A673 (cell line): ENCODE measurements around the gene BCL3. TPM values are rescaled to one million over a fixed set of nuclear protein-coding genes. Genes with fewer than 3 reads are reported as not detected.

ENCODE experiments used
- BruUV-seq: library from RNA; stranded (reverse); fragments of 400-500 nt; replicated peaks from 2 replicates; lab custom pipeline; 2021; lab: Mats Ljungman, UMichigan
- CTCF ChIA-PET: fragments of 300-600 bp; sonication (Branson Sonifier 250); formaldehyde crosslinking; loops from one replicate; lab custom pipeline; 2022; ENCODE audit warnings: antibody characterized with exemption; lab: Charles Lee
- POLR2A ChIA-PET: fragments of 300-600 bp; sonication (Branson Sonifier 250); formaldehyde crosslinking; loops from one replicate; lab custom pipeline; 2022; ENCODE audit warnings: antibody characterized with exemption; ENCODE audit not compliant: low non-redundant PET; lab: Charles Lee
- DNase-seq: peaks from one replicate; pipeline ENCODE4 v3.0.0-alpha.2; 2015; ENCODE audit warnings: low spot score
- H3K27ac ChIP-seq: fragments of 200-600 bp; sonication (generic); 2 replicates; pipeline ENCODE4 v1.5.1; 2016; ENCODE audit warnings: mixed run types, low read depth, mild to moderate bottlenecking, mixed read lengths, antibody characterized with exemption, low read length; ENCODE audit not compliant: poor library complexity, severe bottlenecking
- H3K27me3 ChIP-seq: fragments of 200-600 bp; sonication (generic); replicated peaks from 2 replicates; pipeline ENCODE4 v1.6.1; 2017; ENCODE audit warnings: mixed run types, low read depth, mild to moderate bottlenecking, mixed read lengths, antibody characterized with exemption, low read length; ENCODE audit not compliant: insufficient read depth, poor library complexity
- H3K36me3 ChIP-seq: fragments of 200-600 bp; sonication (generic); 2 replicates; pipeline ENCODE4 v1.6.1; 2016; ENCODE audit warnings: mixed run types, mild to moderate bottlenecking, mixed read lengths, antibody characterized with exemption, low read length; ENCODE audit not compliant: insufficient read depth, poor library complexity, severe bottlenecking
- H3K4me1 ChIP-seq: fragments of 200-600 bp; sonication (generic); 2 replicates; pipeline ENCODE4 v1.6.1; 2017; ENCODE audit warnings: mixed run types, mild to moderate bottlenecking, mixed read lengths, antibody characterized with exemption, low read length; ENCODE audit not compliant: insufficient read depth, poor library complexity, severe bottlenecking
- H3K4me3 ChIP-seq: fragments of 200-600 bp; sonication (generic); 2 replicates; pipeline ENCODE4 v1.5.1; 2016; ENCODE audit warnings: low read depth, mixed run types, mild to moderate bottlenecking, mixed read lengths, low read length; ENCODE audit not compliant: poor library complexity, severe bottlenecking
- H3K9me3 ChIP-seq: fragments of 200-600 bp; sonication (generic); 2 replicates; pipeline ENCODE4 v1.6.1; 2016; ENCODE audit warnings: mixed run types, low read depth, mild to moderate bottlenecking, mixed read lengths, antibody characterized with exemption, low read length; ENCODE audit not compliant: poor library complexity, severe bottlenecking
- EZH2 ChIP-seq: fragments of 200-600 bp; sonication (generic); IDR thresholded peaks from 2 replicates; pipeline ENCODE4 v1.6.1; 2017; ENCODE audit warnings: borderline replicate concordance, low read depth, mild to moderate bottlenecking, mixed read lengths, antibody characterized with exemption, low read length; ENCODE audit not compliant: poor library complexity, severe bottlenecking
- intact Hi-C: fragments of 100-400 bp; cut with micrococcal nuclease; formaldehyde crosslinking; loops from one replicate; pipeline ENCODE4 v1.10.0; 2022; ENCODE audit not compliant: unreplicated experiment
- total RNA-seq: library from RNA; stranded (reverse); gene quantifications from 2 replicates; pipeline ENCODE4 v1.2.3, GENCODE V29; 2021
- TF ChIP-seq, protein P1 (sequence below): fragments of 300-800, 200-600 bp; sonication (generic); conservative IDR thresholded peaks from 2 replicates; pipeline ENCODE4 v1.5.1; 2017; ENCODE audit warnings: low read depth, mild to moderate bottlenecking, antibody characterized with exemption, low read length, moderate library complexity, mixed read lengths

Gene BCL3
- total RNA-seq, 1 experiment from 2014 or later = 6.6 TPM

DNA sequence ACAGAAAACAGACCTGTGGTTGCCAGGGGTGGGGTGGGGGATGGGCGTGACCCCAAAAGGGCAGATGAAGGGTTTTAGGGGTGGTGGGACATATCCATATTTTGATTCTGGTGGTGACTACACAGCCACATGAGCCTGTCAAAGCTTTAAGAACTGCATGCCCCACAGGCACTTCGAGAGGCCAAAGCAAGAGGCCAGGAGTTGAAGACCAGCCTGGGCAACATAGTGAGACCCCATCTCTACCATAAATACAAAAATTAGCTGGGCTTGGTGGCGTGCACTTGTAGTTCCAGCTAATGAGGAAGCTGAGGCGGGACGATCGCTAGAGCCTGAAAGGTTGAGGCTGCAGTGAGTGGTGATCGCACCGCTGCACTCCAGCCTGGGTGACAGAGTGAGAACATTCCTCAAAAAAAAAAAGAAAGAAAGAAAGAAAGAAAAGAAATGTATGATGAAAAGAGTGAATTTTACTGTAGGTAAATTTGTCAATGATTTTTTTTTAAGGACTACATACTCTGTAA, 18.9 kb upstream of the BCL3 start:
- POLR2A ChIA-PET = no interaction called here
- H3K27ac ChIP-seq = no peak overlapping the region
- no peaks in the 10 kb centered on the region for H3K4me1 ChIP-seq
- TF ChIP-seq EZH2 = no peak
- TF ChIP-seq, protein P1, sequence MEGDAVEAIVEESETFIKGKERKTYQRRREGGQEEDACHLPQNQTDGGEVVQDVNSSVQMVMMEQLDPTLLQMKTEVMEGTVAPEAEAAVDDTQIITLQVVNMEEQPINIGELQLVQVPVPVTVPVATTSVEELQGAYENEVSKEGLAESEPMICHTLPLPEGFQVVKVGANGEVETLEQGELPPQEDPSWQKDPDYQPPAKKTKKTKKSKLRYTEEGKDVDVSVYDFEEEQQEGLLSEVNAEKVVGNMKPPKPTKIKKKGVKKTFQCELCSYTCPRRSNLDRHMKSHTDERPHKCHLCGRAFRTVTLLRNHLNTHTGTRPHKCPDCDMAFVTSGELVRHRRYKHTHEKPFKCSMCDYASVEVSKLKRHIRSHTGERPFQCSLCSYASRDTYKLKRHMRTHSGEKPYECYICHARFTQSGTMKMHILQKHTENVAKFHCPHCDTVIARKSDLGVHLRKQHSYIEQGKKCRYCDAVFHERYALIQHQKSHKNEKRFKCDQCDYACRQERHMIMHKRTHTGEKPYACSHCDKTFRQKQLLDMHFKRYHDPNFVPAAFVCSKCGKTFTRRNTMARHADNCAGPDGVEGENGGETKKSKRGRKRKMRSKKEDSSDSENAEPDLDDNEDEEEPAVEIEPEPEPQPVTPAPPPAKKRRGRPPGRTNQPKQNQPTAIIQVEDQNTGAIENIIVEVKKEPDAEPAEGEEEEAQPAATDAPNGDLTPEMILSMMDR = no peak
- CTCF ChIA-PET = interaction anchor here (0.6 to 1.9 kb wide), 2 partner anchors 41 to 119 kb away, joined by 10 to 12 read pairs; no protein-coding TSS in a partner anchor
- intact Hi-C loops = no loop called here
- no peaks in the 10 kb centered on the region for H3K36me3 ChIP-seq
- no peak for DNase-seq
- H3K4me3 ChIP-seq = no peak overlapping the region
- no peaks in the 10 kb centered on the region for H3K9me3 ChIP-seq
- H3K27me3 ChIP-seq = no peaks in the 10 kb centered on the region
- no TSS peak for BruUV-seq

DNA sequence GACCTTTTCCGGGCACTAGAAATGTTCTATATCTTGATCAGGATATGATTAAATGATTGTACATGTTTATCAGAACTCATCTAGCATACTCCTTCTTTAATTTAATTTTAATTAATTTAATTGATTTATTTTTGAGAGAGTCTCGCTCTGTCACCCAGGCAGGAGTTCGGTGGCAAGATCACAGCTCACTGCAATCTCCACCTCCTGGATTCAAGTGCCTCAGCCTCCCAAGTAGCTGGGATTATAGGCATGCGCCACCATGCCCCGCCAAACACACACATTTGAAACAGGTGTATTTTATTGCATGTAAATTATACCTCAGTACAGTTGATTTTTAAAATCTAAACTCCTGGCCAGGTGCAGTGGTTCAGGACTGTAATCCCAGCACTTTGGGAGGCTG, 17.4 kb upstream of the BCL3 start:
- Histone ChIP-seq H3K4me1 (no peaks in the 10 kb centered on the region), H3K36me3 (no peaks in the 10 kb centered on the region), H3K4me3 (no peak overlapping the region), H3K9me3 (no peaks in the 10 kb centered on the region), H3K27me3 (no peaks in the 10 kb centered on the region), H3K27ac (no peak overlapping the region)
- DNase-seq = no peak
- ChIA-PET CTCF (no interaction called here), POLR2A (no interaction called here)
- no peak for TF ChIP-seq EZH2
- intact Hi-C loops = no loop called here
- BruUV-seq = no TSS peak

DNA sequence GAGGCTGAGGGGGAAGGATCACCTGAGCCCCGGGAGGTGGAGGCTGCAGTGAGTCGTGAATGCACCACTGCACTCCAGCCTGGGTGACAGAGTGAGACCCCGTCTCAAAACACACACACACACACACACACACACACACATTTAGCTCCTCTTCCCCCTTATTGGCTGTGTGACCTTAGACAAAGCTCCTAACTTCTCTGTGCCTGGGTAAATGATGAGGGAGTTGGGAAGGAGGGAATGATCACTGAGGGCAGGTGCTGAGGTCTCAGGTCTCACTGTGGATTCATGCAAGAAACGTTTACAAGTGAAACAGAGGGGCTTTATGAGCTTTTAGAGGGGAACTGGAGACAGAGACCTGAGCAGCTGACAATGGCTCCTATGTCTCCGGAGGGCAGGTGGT, 16.9 kb upstream of the BCL3 start:
- DNase-seq = no peak
- H3K36me3 ChIP-seq = no peaks in the 10 kb centered on the region
- no peak overlapping the region for H3K4me3 ChIP-seq
- H3K27me3 ChIP-seq = no peaks in the 10 kb centered on the region
- intact Hi-C loops = no loop called here
- TF ChIP-seq, protein P1 = no peak
- TF ChIP-seq EZH2 = no peak
- POLR2A ChIA-PET = no interaction called here
- H3K4me1 ChIP-seq = no peaks in the 10 kb centered on the region
- CTCF ChIA-PET = no interaction called here
- no TSS peak for BruUV-seq
- no peaks in the 10 kb centered on the region for H3K9me3 ChIP-seq
- no peak overlapping the region for H3K27ac ChIP-seq
